NB4 (cell line): ENCODE measurements around the gene ELP1.
A peak's percentile ranks its signal among the peaks of the same experiment; 100 is the strongest.

Experiments
- DNase-seq: peaks from one replicate; pipeline ENCODE4 v3.0.0; 2010; ENCODE audit warnings: low read depth
- H3K4me3 ChIP-seq: one replicate; pipeline ENCODE4 v1.5.1; 2011; ENCODE audit warnings: mild to moderate bottlenecking, low read depth, low read length, moderate library complexity
- CTCF ChIP-seq: IDR thresholded peaks from one replicate; pipeline ENCODE4 v1.5.1; 2012; ENCODE audit warnings: low read depth, low read length
- MYC ChIP-seq: IDR thresholded peaks from 2 replicates; pipeline ENCODE4 v1.6.1; 2011; ENCODE audit warnings: low read depth, low read length
- POLR2A ChIP-seq: IDR thresholded peaks from 2 replicates; pipeline ENCODE4 v1.6.1; 2011; ENCODE audit warnings: mild to moderate bottlenecking; ENCODE audit not compliant: insufficient read length; ENCODE audit errors: extremely low read depth
- TF ChIP-seq, protein P1 (sequence below): IDR thresholded peaks from 2 replicates; pipeline ENCODE4 v1.6.1; 2011; ENCODE audit warnings: low read depth, low read length

The ELP1 gene

DNA sequence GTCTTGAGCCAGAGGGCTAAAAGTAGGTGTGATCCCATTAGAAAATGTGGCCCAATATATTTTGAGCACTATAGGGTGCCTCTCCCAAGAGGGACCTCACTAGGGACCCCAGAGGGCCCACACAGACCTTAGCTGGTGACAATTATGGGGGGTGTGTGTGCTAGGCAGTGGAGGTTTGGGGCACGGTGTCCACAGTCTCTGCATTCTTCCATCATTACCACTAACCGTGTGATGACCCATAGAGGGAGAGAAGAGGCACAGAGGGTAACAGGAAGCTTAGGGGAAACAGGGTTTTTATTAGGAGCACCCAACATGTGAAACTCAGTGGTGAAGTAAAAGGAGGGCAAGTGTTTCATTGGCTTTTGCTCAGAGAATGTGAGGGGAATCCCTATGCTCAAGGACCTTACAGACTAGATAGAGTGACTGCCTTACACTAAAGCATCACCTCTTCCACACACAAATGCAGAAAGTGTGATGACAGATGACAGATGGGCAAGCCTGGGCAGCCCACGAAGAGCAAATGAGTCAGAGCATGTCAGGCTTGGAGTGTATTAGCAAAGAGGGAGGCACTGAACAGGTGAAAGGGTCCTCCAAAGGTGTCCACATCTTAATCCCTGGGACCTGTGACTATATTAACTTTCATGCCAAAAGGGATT is 74.3 kb downstream of the ELP1 start:
- TF ChIP-seq POLR2A (no peak), CTCF (no peak), MYC (no peak)
- TF ChIP-seq, protein P1, sequence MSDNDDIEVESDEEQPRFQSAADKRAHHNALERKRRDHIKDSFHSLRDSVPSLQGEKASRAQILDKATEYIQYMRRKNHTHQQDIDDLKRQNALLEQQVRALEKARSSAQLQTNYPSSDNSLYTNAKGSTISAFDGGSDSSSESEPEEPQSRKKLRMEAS = no peak
- no peak for DNase-seq
- H3K4me3 ChIP-seq = no peak overlapping the region

GRCh38 chr9:108857572-108857971 is 76.4 kb downstream of the ELP1 start:
- peak; percentile 10 for DNase-seq
- no peak overlapping the region for H3K4me3 ChIP-seq
- TF ChIP-seq, protein P1 = no peak
- TF ChIP-seq POLR2A (no peak), MYC (no peak), CTCF (no peak)

DNA sequence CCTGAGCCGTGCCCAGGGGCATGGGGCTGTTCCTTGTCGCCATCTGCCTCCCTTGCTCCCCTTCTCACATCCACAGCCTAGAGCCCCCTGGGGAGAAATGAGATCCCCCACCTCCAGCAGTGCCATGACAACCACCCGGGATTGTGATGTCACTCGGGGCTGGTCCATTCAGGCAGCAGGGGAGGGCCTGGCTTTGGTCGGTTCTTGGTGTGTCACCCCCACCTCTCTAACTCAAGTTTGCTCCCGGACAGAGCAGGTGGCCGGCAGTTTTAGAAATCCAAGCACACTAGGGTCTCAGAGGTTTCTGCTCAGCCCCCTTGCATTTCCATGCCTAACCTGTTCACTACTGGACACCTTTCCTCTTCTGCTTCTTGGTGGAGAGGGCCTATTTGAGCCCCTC is 78.0 kb downstream of the ELP1 start, which contains the start of gene ACTL7B:
ACTL7B (minus strand) TSS at position 99 of the 400 bp plus-strand sequence; CDS start at position 43, 56 bp downstream.
- no peak for DNase-seq
- no peak within 1 kb of the TSS for H3K4me3 ChIP-seq
- TF ChIP-seq CTCF (no peak), MYC (no peak), POLR2A (no peak)
- TF ChIP-seq, protein P1 = no peak

- no peak for DNase-seq
- TF ChIP-seq, protein P1 = no peak
- TF ChIP-seq MYC = no peak
- TF ChIP-seq POLR2A = no peak
- no peak for TF ChIP-seq CTCF
- no peak overlapping the region for H3K4me3 ChIP-seq
Measured at GRCh38 chr9:108855529-108855886, 78.4 kb downstream of the ELP1 start.

DNA sequence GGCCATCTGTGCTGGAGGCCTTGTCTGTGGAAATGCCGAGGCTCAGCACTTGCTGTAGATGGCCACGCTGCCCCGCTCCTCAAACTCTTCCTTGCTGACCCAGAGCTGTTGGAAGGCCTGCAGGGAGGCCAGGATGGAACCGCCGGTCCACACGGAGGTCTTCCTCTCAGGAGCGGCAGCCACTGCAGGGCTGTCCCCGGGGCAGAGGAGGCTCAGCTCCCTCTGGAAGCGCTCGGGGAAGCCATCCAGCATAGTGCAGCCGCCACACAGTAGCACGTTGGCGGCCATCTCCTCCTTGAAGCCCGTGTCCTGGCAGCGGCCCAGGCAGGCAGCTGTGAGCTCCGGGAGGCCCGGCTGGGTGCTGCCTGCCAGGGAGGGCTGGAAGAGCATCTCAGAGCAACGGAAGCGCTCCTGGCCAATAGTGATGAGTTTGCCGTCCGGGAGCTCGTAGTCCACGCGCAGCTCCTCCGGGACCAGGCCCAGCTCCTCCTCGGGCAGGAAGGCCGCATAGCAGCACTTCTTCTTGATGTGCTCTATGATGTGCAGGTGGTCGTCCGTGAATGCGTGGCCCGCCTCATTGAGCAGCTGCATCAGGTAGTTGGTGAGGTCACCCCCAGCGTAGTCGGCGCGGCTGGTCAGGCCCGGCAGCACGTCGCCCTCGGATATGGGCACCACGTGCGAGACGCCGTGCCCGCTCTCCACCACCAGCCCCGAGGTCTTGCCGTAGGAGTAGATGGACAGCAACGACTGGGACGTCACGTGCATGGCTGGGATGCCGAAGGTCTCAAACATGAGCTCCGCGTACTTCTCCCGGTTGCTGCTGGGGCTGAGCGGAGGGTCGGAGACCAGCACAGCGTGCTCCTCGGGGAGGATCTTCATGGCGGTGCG is 79.0 kb downstream of the ELP1 start:
- no peak for DNase-seq
- TF ChIP-seq, protein P1 = no peak
- TF ChIP-seq POLR2A (no peak), CTCF (no peak), MYC (no peak)
- H3K4me3 ChIP-seq = no peak overlapping the region
